Stimulated activated naive CD4-positive, alpha-beta T cell (primary cell): ENCODE results near the gene NOS3.

Experiments used
- DNase-seq, 6 experiments: peaks; one replicate each; lab custom pipeline; 2025; lab: John Stamatoyannopoulos, UW

The NOS3 gene

DNA sequence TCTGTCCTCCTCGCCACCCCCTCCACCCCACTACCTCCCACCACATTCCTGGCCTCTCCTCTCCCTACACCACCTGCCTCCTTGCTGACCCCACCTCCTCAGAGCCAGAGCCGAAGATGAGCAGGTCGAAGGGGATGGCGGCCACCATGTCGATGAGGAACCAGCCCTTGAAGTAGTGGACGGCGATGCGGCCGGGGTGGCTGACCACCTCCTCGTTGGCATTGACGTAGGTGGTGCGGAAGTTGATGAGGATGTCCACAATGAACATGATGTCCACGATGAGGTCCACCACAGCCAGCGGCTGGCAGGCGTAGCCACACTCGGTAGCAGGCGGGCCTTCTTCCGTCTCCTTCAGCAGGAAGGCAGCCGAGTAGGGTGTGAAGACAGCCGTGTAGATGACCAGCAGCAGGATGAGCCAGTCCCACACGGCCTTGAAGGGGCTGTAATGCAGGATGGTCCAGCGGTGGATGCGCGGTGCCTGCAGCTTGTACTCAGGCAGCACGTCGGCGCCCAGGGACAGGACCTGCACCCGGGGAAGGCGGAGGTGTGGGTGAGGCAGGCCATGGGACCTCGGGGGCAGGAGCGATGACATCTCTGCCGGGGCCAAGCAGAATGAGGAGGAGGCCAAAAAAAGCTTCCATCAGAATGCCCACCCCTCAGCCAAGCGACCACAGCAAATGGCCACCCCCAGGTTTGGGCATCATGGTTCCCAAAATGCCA is 38.3 kb upstream of the NOS3 start:
- no peak for DNase-seq

DNA sequence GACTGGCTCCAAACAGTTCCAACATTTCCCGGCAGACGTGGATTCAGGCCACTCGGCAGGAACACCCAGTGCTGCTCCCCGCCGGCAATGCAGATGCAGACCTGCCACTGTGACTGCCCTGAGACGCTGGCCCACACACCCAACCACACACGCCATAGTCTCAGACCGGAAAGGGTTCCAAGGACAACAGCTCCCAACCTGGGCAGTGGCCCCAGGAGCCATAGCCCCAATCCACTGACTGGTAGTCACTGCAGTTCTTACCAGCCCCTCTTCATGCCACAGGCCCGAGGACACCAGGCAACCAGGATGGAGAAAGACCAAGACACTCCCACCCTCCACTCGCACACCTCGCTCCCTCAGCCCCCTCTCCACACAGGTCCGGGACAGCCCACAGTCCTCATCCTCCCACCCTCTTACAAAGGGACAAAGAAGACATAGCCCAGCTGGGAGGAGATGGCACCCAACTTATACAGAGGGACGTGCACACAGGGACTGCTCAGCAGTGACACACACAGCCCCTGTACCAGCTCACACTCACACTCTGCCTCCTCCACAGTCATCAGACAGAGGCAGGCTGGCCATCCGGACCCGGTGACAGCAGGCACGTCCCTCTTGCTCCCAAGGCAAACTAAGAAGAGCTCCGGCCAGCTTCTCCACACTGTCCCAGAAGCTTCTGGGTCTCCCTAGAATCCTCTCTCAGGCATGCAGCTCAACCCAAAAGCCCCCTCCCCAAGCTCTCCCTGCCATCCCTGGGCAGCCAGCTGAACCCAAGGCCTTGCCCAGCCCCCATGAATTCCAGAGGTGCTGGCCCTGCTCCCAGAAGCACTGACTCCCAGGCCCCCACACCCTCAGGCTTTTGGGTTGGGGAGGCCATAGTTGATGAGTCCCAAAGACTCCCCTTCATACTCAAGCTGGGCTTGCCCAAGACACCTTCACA is 37.5 kb upstream of the NOS3 start:
- no peak for DNase-seq

DNA sequence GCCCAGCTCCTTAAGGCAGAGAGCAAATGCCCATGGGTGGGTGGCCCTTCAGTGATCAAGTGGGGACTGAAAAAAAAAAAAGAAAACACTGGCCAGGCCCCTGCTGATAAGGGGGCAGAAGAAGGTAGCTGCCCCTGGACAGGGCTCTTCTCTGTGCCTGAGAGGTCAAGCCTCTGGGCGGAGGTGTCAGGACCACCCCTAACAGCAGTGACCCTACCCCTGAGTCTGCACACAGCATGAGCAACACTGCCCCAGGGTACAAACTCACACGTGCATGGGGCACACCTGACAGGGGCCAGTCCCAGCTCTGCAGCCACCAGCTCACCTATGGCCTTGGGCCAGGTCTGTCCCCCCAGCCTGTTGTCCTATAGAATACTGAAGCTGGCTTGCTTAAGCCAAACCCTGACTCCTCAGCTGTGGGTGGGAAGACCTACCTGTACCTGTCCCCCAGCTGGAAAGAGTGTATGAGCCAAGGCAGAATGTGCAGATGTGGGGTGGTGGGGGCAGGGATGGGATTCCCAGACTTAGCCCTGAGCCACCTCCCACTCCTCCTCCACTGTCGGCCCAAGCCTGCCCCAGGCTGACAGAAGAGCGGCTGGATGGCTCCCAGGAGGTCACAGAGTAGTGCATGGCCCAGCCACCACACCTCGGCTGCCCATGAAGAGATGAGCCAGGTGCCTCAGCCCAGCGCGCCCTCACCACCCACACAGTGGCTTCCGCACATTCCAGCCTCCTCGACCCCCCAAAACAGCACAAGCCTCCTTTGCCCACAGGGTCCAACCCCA is 36.4 kb upstream of the NOS3 start:
- DNase-seq, result no peak

DNA sequence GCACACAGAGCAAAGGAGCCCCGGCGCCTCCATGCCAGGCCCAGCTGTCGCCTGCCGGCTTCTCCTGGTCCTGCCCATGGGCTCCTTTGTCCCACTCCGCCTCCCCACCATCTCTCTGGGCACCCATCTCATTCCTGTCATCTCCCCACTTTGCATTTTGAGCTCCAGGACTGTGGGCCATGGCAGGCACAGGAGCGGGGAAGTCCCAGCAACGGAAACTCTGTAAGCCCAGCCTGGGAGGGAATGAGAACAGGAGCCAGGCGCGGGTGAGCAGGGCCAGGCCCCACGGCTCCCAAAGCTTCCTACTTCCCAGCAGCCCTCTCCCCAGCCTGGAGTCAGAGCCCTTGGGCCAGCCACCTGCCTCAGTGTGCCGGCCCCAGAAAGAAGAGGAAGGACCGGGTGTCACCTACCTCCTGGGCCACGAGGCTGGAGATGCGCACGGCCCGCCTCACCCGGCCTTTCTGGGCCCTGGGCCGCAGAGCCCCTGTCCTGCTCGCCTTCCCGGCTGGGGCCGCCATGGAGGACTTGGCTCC is 35.8 kb upstream of the NOS3 start:
- DNase-seq, result no peak

DNA sequence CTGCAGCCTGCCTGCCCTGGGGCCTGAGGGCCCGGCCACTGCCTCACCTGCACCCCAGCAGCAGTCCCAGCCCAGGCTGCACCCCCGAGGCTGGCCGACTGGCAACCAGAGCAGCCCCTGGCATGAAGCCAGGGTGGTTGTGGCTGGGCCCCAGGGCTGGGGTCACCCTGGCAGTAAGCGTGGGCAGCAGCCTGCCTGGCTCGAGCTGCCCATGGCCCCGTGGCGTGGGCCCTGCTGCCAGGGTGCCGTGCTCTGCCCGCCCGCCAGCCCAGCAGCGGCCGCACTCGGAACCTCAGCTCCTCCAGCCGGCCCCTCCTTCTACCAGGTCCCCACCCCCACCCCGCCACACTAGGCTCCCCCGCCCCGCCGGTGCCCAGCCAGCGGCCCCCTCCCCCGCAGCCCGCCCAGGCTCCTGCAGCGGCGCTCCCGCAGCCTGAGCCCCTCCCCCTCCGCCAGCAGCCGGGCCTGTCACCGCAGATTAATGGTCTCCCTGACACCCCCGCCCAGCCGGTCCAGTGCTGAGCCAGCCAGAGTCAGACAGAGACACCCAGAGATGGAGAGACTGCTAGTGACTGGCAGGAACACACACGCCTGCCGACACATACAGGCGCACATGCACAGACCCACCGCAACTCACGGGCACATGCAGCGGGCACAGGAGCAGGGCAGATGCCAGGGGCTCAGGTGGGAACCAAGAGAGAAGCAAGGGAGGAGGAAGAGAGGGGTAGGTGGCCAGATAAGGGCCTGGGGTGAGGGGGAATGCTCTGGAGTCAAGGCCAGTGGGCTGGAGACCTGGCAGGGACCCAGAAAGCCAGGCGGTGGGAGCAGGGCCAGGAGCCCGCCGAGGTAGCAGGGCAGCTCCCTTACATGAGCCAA is 35.1 kb upstream of the NOS3 start:
- DNase-seq, result no peak

DNA sequence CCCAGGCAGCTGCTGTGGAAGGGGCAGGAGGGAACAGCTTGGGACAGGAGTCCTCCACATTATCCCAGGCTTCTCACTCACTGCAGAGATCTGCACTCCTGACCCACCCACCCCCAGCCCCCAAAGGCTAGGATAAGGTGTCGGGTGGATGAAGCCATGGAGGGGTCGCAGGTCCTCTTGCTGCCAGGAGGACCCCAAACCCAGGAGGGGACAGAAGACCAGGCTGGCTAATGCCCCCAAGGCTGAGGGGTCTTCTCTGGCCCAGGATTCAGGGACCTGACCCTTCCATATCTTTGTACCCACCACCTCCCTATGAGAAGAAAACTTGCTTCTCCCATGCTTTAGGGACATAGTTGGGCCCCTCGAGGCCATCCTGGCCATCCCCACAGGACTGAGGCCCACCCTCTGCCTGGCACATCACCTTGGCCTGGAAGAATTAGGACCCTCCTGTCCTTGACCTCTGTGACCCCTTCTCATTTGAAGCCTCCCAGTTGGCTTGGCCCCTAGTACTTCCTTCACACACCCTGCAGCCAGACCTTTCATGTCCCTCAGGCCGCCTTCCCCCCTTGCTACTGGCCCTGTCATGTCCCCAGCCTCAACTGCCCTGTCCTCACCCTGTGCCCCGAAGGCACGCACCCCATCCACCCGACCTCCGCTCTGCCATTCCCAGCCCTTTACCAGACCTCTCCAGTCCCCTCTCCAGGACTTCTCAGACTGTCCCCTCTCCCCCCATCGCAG is 34.3 kb upstream of the NOS3 start:
- DNase-seq, result no peak

DNA sequence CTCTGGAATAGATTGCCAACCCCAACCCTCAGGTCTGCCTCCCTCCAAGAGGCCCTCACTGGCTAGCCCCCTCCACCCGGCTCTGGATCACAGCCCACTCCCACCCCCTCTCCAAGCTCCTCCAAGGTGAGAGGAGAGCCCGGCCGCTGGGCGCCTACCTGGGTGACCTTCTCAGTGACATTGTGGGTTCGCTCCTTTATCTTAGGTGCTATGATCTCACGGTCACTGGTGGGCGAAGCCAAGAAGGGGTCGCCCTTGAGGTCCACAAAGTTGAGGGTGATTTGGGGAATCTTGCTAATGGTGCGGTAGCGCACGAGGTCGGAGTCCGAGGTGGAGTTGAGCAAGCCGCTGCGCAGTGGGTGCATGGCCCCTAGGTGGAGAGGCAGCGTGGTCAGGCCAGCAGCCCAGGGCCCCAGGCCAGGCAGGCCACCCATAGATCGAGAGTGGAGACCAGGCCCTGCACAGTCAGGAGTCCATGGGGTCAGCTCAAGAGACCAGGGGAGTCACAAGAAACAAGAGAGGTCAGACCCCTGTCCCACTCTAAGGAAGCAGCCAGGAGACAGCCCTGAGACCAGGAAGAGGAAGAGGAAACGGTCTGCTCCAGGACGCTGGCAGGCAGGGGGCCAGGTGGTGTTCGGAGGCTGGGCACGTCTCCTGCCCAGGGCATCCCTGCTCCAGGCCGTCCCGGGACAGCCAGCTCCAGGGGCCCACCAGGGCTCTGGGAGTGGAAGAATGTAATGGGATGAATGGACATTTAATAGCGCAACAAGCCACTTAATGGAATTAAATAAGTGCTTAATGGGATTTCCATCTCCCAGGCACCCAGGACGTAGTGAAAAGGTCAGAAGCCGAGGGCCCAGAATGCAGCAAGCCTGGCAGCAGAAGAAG is 33.4 kb upstream of the NOS3 start:
- DNase-seq, result no peak

DNA sequence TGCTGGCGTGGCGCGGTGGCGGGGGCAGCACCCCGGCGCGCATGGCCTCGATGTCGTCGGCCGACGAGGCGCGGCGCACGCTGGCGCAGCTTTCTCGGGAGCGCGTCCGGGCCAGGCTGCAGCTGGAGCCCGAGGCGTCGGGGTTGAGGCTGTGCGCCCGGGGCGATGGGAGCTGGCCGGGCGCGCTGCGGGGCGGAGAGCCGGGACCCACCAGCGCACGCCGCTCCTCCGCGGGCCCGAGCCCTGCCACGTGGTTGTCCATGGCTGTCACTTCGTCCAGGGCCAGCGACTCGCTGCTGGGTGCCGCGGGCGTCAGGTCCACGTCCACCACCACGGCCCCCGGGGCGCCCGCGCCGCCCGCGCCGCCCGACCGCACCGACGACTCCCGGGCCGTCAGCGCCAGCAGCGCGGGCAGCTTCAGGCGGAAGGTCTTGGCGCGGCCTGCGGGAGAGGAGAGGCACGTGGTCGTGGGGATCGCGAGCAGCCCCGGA is 32.7 kb upstream of the NOS3 start:
- DNase-seq, result no peak

DNA sequence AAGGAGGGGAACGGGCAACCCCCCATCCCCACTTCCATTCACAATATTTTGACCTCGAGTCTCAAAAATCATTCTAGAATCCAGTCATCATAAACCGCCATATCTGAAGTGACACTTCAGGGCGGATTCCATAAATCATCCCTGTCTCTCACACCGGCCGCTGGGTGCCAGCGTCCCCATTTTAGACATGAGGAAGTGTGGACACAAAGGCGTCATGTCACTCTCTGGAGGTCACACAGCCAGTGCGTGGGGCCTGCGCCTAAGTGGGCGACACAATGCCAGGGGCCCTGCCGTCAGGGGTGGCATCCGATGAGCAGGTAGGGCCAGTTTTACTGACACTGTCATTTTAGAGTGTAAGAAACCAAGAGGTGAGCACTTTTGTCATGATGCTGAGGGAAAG is 32.2 kb upstream of the NOS3 start:
- no peak for DNase-seq

DNA sequence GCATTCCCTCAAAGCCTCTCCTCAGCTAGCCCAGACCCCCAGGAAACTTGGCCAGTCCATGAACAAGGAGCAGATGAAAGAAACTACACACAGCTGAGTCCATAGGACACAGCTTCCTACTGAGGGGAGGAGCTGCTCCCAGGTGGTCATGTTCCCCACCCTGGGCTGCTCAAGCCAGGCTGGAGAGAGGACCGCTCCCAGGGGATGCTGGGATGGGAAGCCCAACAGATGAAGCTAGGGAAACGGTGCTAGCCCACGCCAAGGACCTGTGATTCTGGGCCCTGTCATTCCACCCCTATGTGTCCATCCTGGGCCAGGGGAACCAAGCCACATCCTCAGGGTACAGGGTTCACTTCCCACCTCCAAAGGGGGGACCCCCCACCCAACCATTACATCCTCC is 31.7 kb upstream of the NOS3 start:
- DNase-seq, result no peak

DNA sequence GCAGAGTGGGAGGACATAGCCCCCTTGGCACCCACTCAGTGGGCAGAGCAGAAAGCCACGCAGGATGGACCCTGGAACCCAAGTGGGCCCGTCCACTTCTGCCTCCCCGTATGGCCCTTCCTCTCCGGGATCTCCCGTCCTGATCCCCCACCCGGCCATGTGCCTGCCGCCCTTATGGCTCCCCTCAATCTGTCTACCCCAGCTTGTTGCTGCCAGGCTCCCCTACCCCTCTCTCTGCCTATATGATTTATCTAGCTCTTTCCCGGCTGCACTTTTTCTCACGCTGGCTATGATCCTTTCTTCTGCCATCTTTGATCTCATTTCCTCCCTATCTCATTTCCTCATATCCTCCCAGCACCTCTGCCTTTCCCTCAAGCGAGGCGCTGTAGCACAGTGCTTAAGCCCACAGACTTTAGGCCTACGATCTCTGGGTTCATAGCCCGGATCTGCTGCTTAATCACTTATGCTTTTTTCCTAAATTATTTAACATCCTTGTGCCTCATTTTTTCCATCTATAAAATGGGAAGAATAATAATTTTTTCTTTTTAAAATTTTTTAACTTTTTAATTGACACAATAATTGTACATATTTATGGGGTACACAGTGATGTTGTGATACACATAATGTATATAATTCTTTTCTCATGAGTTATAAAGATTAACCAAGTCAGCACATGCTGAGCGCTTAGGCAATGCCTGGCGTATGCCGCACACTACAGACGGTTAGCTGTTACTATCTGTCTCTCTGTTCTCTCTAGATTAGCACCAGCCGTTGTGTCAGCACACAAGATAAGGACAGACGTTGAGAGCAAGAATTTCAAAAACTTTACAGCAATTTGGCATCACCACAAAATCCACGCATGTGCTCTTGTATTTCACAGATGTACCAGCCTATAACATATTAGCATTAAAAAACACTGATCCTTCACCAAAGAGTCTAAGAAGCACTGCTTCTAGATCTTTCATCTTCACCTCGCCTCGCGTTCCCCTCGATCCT is 30.8 kb upstream of the NOS3 start:
- DNase-seq, result peak in 2 of 6 experiments; percentile 13 to 31

DNA sequence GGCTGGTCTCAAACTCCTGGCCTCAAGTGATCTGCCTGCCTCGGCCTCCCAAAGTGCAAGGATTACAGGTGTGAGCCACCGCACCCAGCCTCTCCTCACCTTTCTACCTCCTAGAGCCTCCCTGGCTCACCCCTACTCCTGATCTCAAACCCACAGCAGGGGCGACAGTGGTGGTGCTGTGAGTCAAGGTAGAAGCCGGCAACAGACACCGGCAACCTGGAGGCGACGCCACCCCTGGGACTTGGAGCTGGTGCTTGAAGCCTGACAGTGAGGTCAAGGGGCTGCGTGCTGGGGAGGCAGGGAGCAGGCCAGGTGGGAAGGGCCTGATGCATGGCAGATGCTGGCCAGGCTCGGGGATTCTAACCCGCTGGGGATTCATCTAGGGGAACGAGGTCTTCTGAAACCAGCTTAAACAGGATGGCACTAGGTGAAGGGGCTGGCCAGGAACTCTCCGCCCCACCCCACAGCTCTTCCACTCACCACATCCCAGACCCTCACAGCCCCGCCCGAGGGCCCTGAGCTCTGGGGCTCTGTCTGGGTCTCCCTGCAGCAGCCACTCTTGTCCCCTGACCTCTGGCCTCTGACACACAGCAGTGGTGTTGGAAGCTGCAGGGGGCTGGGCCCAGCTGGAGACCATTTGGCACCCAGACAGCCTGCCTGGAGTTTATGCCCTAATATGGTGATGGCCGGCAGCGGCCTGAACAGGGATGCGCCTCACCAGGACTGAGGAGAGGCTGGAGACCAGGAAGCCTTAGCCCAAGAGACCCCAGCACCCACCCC is 29.1 kb upstream of the NOS3 start:
- DNase-seq, result no peak

DNA sequence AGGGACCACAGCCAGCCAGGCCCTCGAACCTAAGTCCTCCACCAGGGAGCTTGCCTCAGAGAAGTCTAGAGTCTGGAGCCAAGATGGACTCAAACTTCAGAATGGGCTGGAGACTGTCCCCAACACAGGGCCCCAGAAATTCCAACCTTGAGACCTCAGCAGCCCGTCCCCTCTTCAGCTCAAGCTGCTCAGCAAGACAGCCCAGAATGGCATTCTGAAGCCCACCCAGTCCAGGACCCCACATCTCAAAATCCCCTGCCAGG is 28.6 kb upstream of the NOS3 start:
- no peak for DNase-seq

DNA sequence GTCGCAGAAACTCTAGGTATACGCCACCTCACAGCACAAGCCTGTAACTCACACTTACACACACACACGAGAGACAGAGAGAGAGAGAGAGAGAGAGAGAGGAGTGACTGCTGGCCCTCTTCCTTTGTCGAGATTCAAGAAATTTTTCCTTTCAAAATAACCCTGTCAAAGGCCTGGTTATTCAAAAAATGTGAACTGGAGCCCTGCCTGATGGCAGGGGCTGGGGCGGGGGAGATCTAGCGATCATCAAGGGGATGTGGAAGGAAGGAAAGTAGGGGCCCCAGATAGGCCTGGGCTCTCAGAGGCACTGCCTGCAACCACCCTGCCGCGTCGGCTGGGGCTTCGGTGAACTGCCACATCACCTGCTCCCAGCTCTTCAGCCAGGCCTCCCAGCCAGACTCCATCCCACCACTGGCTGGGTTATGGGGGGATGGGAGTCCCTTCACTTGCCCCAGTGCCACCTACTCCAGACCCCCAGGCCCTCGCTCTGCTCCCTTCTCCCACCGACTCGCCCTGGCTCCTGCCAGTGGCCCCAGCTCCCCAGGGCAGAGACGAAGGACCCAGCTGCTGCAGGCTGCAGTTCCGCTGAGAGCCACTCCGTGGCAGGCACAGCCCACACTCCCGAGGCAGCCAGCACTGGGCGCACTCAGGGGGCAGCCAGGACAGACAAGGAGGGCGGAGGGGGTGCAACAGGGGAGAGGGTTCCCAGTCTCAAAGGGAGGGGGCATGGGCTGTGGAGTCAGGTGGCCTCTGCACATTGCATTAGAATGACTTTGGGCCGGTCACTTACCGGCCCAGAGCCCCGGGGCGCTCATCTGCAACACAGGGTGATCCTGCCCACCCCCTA is 28.0 kb upstream of the NOS3 start:
- peak; percentile 12 to 62 (median 54) for DNase-seq

DNA sequence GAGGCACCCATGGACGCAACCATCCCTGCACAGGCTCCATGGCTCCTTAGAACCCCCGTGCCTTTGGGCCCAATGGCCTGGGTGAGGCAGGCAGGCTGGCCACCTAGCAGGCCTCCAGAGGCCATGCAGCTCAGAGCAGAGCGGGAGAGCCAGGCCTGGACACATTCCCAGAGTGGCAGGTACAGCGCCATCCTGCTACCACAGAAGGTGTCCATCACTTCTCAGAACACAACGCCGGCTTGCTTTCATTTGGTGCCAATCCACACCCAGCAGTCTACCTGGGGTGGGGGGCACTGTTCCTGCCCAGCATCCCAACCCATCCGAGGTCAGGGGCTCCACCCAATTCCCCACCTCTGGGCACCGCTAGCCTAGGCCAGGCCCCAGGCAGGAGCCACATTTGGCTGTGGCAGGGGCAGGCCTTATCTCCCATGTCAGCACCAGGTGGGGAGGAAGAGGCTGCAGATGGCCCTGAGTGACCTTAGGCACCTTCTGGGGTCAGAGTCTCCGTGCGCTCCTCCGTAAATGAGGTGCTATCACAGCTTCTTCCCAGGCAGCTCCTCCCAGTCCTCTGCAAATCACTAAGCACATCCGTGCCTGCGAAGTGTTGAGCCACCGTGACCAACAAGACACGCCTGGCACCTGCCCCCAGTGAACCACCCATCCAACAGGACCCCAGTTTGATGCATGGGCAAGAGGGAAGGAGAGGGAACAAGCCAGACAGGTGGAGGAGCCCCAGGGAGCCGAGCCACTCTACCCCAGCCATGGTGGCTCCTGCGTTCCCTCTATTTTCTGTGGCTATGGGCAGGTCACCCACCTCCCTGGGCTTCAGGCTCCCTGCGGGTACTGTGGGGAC is 26.9 kb upstream of the NOS3 start:
- no peak for DNase-seq
